ENCODE results near the gene NAA25. TPM values are rescaled to one million over a fixed set of nuclear protein-coding genes. Genes with fewer than 3 reads are reported as not detected.
"Not testable (repeated sequence)": the region's sequence is repeated elsewhere in the genome, so short reads cannot be mapped to it uniquely, and the experiment has no call there.

The NAA25 gene
- total and polyA plus RNA-seq, 8 donors, result 17.3 to 33.9 (median 25.9) TPM

GRCh38 chr12:112049351-112049750, 59.2 kb downstream of the NAA25 start:
- ATAC-seq, result no peak
- Histone ChIP-seq H3K9me3 (no peaks in the 10 kb centered on the region), H3K4me3 (no peak overlapping the region), H3K27ac (no peak overlapping the region), H3K27me3 (no peaks in the 10 kb centered on the region), H3K4me1 (peaks cover 0 to 5% of the 10 kb centered on the region in 2 donors), H3K36me3 (peaks cover 0 to 97% of the 10 kb centered on the region in 2 donors)
- no peak for DNase-seq
- no peak for TF ChIP-seq CTCF (IDR thresholded peaks at IDR 0.05)
- intact Hi-C loops (cut with DNase I), result no loop called here

- no peak overlapping the region for H3K4me3 ChIP-seq
- no peak for TF ChIP-seq CTCF (IDR thresholded peaks at IDR 0.05)
- no peak for ATAC-seq
- no peaks in the 10 kb centered on the region for H3K27me3 ChIP-seq
- peaks cover 0 to 5% of the 10 kb centered on the region in 2 donors for H3K4me1 ChIP-seq
- DNase-seq, result no peak
- H3K9me3 ChIP-seq, result no peaks in the 10 kb centered on the region
- H3K27ac ChIP-seq, result no peak overlapping the region
- peaks cover 0 to 99% of the 10 kb centered on the region in 2 donors for H3K36me3 ChIP-seq
- intact Hi-C loops (cut with DNase I), result no loop called here
These were observed 62.6 kb downstream of the NAA25 start for GRCh38 chr12:112046003-112046402.

GRCh38 chr12:112036614-112037013, 72.0 kb downstream of the NAA25 start:
- ATAC-seq; DNase-seq; H3K9me3 ChIP-seq; intact Hi-C loops (cut with DNase I); H3K4me1 ChIP-seq; H3K27me3 ChIP-seq; H3K27ac ChIP-seq; H3K4me3 ChIP-seq: not testable (repeated sequence)
- peaks cover 0 to 97% of the 10 kb centered on the region in 2 donors for H3K36me3 ChIP-seq

GRCh38 chr12:112035219-112035785, 73.3 kb downstream of the NAA25 start:
- ATAC-seq, result no peak

DNA sequence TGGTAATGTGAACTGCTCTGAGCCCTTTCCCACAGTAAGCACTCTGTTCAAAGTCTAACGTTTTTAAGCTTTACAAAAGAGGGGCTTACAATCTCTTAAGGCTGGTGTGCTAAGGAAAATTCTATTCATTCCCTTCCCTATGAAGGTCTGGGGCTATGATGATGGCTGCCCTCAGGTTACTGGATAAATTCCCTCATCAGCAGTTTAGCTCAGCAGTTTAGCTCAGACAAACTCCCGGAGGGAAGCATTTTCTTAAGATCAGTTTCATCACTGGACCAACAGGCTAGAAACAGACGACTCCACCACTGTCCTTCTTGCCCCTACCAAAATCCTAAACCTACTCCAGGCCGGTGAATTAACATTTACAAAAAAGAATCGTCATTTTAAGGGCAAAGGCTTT, 76.3 kb downstream of the NAA25 start:
- ATAC-seq (no peak), DNase-seq (no peak)
- no peak overlapping the region for H3K27ac ChIP-seq
- no peaks in the 10 kb centered on the region for H3K9me3 ChIP-seq
- peaks cover 0 to 4% of the 10 kb centered on the region in 2 donors for H3K4me1 ChIP-seq
- intact Hi-C loops (cut with DNase I), result no loop called here
- H3K27me3 ChIP-seq, result no peaks in the 10 kb centered on the region
- H3K36me3 ChIP-seq, result peaks cover 0 to 87% of the 10 kb centered on the region in 2 donors
- no peak for TF ChIP-seq CTCF (IDR thresholded peaks at IDR 0.05)
- no peak overlapping the region for H3K4me3 ChIP-seq

More at GRCh38 chr12:112035219-112035785, 73.3 kb downstream of the NAA25 start:
- Histone ChIP-seq H3K27me3 (no peaks in the 10 kb centered on the region), H3K4me3 (no peak overlapping the region), H3K27ac (no peak overlapping the region), H3K36me3 (peaks cover 0 to 96% of the 10 kb centered on the region in 2 donors), H3K4me1 (no peaks in the 10 kb centered on the region), H3K9me3 (no peaks in the 10 kb centered on the region)
- intact Hi-C loops (cut with DNase I), result no loop called here
- no peak for TF ChIP-seq CTCF (IDR thresholded peaks at IDR 0.05)
- no peak for DNase-seq

- Histone ChIP-seq H3K36me3 (peaks cover 0 to 80% of the 10 kb centered on the region in 2 donors), H3K4me3 (no peak overlapping the region), H3K4me1 (peaks cover 0 to 4% of the 10 kb centered on the region in 2 donors), H3K27me3 (no peaks in the 10 kb centered on the region), H3K27ac (no peak overlapping the region), H3K9me3 (no peaks in the 10 kb centered on the region)
- DNase-seq (no peak), ATAC-seq (no peak)
- no peak for TF ChIP-seq CTCF (IDR thresholded peaks at IDR 0.05)
- intact Hi-C loops (cut with DNase I), result no loop called here
These were observed 77.1 kb downstream of the NAA25 start for GRCh38 chr12:112031472-112031871.

All from left lung (tissue), 10 donors.